ENCODE data around the gene JOSD1. TPM values are rescaled to one million over a fixed set of nuclear protein-coding genes. Genes with fewer than 3 reads are reported as not detected.

The JOSD1 gene
- total and polyA plus RNA-seq, 2 experiments from 2014 or later = 18.6 to 104 TPM

DNA sequence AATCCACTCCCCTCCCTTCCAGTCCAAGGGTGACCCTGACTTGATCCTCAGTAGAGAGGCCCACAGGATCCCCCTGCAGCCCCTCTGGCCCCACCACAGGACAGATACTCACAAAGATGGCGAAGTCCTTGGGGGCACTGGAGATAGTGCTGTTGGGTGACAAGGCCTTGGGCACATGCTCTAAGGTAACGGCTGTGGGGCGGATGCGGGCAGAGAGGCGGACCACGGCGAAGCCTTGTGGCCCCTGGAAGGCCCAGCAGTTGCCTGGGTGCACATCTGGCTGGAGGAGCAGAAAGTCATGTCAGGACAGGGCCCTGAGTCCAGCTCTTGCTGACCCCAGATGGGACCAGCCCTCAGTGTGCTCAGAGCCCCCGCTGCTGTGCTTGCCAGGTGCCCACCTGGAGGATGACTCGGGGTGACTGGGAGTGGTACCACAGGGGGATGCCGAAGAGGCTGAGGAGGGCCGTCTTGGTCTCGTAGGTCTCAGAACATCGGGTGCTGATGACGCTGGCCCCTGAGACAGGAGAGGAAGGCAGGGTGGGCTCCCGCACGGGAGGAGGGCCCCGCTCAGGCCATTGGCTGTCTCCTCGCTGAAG, 37.8 kb upstream of the JOSD1 start:
- H4K20me1 ChIP-seq (ENCODE audit: insufficient read depth, poor library complexity, severe bottlenecking) = no peaks in the 10 kb centered on the region
- H3K4me2 ChIP-seq = no peak overlapping the region
- H3K4me3 ChIP-seq = no peak overlapping the region
- H3K27ac ChIP-seq = no peak overlapping the region
- no peaks in the 10 kb centered on the region for H3K9me2 ChIP-seq (replicated peaks; ENCODE audit: insufficient read depth)
- TF ChIP-seq, protein P1, sequence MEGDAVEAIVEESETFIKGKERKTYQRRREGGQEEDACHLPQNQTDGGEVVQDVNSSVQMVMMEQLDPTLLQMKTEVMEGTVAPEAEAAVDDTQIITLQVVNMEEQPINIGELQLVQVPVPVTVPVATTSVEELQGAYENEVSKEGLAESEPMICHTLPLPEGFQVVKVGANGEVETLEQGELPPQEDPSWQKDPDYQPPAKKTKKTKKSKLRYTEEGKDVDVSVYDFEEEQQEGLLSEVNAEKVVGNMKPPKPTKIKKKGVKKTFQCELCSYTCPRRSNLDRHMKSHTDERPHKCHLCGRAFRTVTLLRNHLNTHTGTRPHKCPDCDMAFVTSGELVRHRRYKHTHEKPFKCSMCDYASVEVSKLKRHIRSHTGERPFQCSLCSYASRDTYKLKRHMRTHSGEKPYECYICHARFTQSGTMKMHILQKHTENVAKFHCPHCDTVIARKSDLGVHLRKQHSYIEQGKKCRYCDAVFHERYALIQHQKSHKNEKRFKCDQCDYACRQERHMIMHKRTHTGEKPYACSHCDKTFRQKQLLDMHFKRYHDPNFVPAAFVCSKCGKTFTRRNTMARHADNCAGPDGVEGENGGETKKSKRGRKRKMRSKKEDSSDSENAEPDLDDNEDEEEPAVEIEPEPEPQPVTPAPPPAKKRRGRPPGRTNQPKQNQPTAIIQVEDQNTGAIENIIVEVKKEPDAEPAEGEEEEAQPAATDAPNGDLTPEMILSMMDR (IDR thresholded peaks at IDR 0.05; ENCODE audit: poor library complexity) = no peak
- no peak for TF ChIP-seq EZH2 (IDR thresholded peaks at IDR 0.05; ENCODE audit: borderline replicate concordance)
- no peak for TF ChIP-seq EZH2phosphoT487 (IDR thresholded peaks at IDR 0.05; ENCODE audit: low read depth, severe bottlenecking, unreplicated experiment)
- H3K27me3 ChIP-seq = no peaks in the 10 kb centered on the region
- no peaks in the 10 kb centered on the region for H3K36me3 ChIP-seq (replicated peaks; ENCODE audit: insufficient read depth, low read depth)
- no peaks in the 10 kb centered on the region for H3K9me3 ChIP-seq (ENCODE audit: low read depth)
- no peaks in the 10 kb centered on the region for H3K4me1 ChIP-seq (ENCODE audit: insufficient read depth)
- H2AFZ ChIP-seq = no peak overlapping the region
- 98% methylated on average over 18 of the region's 18 CpGs for WGBS (ENCODE audit: low lambda C conversion rate, missing lambda C conversion rate)
- DNase-seq (ENCODE audit: low spot score) = no peak
- H3K79me2 ChIP-seq = no peaks in the 10 kb centered on the region

DNA sequence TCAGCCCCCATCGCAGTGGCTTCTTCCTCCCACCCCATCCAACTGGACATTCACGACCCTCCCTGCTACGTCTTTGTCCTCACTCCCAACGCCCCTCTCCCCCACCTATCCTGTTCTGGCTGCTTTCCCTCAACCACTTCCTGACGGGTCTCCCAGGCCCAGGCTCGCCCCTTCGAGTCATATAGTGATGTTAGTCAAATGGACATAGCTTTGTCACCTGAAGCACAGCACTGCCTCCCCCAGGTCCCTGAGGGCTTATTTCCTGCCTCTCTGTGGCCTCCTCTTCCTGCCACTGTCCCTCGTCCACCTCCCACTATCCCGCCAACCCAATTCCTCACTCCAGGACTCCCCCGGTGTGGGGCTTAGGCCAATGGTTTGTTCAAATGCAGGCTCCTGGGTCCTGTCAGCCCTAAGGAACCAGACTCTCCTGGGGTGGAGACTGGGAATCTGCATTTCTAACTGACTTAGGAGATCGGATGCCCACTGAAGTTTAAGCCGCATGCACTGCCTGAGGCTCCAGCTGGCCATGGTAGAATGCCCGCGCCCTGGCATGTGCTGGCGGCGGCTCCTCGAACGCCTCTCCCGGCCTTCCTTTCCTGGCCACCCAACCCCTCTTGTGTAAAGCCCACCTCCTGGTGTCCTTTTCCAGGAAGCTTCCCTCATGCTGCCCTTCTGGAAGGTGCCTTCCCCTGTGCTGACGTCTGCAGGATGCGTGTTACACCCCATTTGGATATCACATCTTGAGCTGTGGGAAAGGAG, 36.7 kb upstream of the JOSD1 start:
- Histone ChIP-seq H4K20me1 (ENCODE audit: insufficient read depth, poor library complexity, severe bottlenecking) (no peaks in the 10 kb centered on the region), H3K4me2 (no peak overlapping the region), H2AFZ (no peak overlapping the region), H3K79me2 (no peaks in the 10 kb centered on the region), H3K4me3 (no peak overlapping the region), H3K27ac (no peak overlapping the region), H3K9me3 (ENCODE audit: low read depth) (no peaks in the 10 kb centered on the region), H3K36me3 (replicated peaks; ENCODE audit: insufficient read depth, low read depth) (no peaks in the 10 kb centered on the region), H3K9me2 (replicated peaks; ENCODE audit: insufficient read depth) (no peaks in the 10 kb centered on the region), H3K27me3 (no peaks in the 10 kb centered on the region), H3K4me1 (ENCODE audit: insufficient read depth) (no peaks in the 10 kb centered on the region)
- 94% methylated on average over 19 of the region's 21 CpGs for WGBS (ENCODE audit: low lambda C conversion rate, missing lambda C conversion rate)
- TF ChIP-seq EZH2phosphoT487 (IDR thresholded peaks at IDR 0.05; ENCODE audit: low read depth, severe bottlenecking, unreplicated experiment) = no peak
- TF ChIP-seq EZH2 (IDR thresholded peaks at IDR 0.05; ENCODE audit: borderline replicate concordance) = no peak
- TF ChIP-seq, protein P1 (IDR thresholded peaks at IDR 0.05; ENCODE audit: poor library complexity) = no peak
- no peak for DNase-seq (ENCODE audit: low spot score)

DNA sequence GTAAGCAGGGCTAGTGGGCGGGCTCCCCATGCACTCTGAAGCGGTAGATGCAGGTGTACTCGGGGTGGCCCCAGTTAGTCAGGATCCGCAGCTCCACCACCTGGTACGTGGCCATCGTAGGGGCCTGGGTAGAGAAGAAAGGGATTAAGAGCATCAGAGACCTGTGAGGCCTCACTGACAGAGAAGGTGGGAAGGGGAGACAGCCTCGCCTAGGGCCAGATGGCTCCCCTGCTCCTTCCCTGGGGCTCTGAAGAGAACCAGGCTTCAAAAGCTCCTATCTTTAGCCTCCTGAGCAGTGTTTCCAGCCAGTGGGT, 35.5 kb upstream of the JOSD1 start:
- H3K36me3 ChIP-seq (replicated peaks; ENCODE audit: insufficient read depth, low read depth) = no peaks in the 10 kb centered on the region
- no peak overlapping the region for H3K4me3 ChIP-seq
- H3K9me3 ChIP-seq (ENCODE audit: low read depth) = no peaks in the 10 kb centered on the region
- no peaks in the 10 kb centered on the region for H3K9me2 ChIP-seq (replicated peaks; ENCODE audit: insufficient read depth)
- no peaks in the 10 kb centered on the region for H4K20me1 ChIP-seq (ENCODE audit: insufficient read depth, poor library complexity, severe bottlenecking)
- no peaks in the 10 kb centered on the region for H3K4me1 ChIP-seq (ENCODE audit: insufficient read depth)
- no peaks in the 10 kb centered on the region for H3K27me3 ChIP-seq
- WGBS (ENCODE audit: low lambda C conversion rate, missing lambda C conversion rate) = 92% methylated on average over 7 of the region's 7 CpGs
- no peak overlapping the region for H3K27ac ChIP-seq
- H3K79me2 ChIP-seq = no peaks in the 10 kb centered on the region
- H2AFZ ChIP-seq = no peak overlapping the region
- no peak for DNase-seq (ENCODE audit: low spot score)
- no peak for TF ChIP-seq EZH2 (IDR thresholded peaks at IDR 0.05; ENCODE audit: borderline replicate concordance)
- TF ChIP-seq, protein P1 (IDR thresholded peaks at IDR 0.05; ENCODE audit: poor library complexity) = no peak
- no peak for TF ChIP-seq EZH2phosphoT487 (IDR thresholded peaks at IDR 0.05; ENCODE audit: low read depth, severe bottlenecking, unreplicated experiment)
- no peak overlapping the region for H3K4me2 ChIP-seq
